H9 (cell line): Measurements from ENCODE around the gene DPP10. TPM values are rescaled to one million over a fixed set of nuclear protein-coding genes. Genes with fewer than 3 reads are reported as not detected.

Experiments
- DNase-seq: peaks from one replicate; pipeline ENCODE4 v3.0.0-alpha.2; 2017
- H2AFZ ChIP-seq: one replicate; pipeline ENCODE4 v1.6.1; 2013; ENCODE audit warnings: mild to moderate bottlenecking, low read length, control low read depth, moderate library complexity
- H2AK5ac ChIP-seq: 2 replicates; pipeline ENCODE4 v1.6.1; 2013; ENCODE audit warnings: low read length, control low read depth, mixed read lengths; ENCODE audit not compliant: insufficient read length
- H2BK120ac ChIP-seq: one replicate; pipeline ENCODE4 v1.6.1; 2013; ENCODE audit warnings: low read depth, mild to moderate bottlenecking, low read length, control low read depth, inconsistent platforms; ENCODE audit not compliant: poor library complexity, severe bottlenecking
- H2BK12ac ChIP-seq: 2 replicates; pipeline ENCODE4 v1.6.1; 2013; ENCODE audit warnings: low read length, control low read depth, mixed read lengths, low read depth; ENCODE audit not compliant: insufficient read length
- H2BK15ac ChIP-seq: 2 replicates; pipeline ENCODE4 v1.6.1; 2013; ENCODE audit warnings: low read depth, low read length, control low read depth
- H2BK20ac ChIP-seq: one replicate; pipeline ENCODE4 v1.6.1; 2013; ENCODE audit warnings: low read depth, mild to moderate bottlenecking, low read length, control low read depth, inconsistent platforms; ENCODE audit not compliant: poor library complexity, severe bottlenecking
- H2BK5ac ChIP-seq: 2 replicates; pipeline ENCODE4 v1.6.1; 2013; ENCODE audit warnings: low read length, control low read depth, mixed read lengths; ENCODE audit not compliant: insufficient read length
- H3K14ac ChIP-seq: 2 replicates; pipeline ENCODE4 v1.6.1; 2013; ENCODE audit warnings: low read length, control low read depth; ENCODE audit not compliant: insufficient read depth
- H3K18ac ChIP-seq: 2 replicates; pipeline ENCODE4 v1.6.1; 2013; ENCODE audit warnings: low read depth, mild to moderate bottlenecking, mixed read lengths, low read length, control low read depth; ENCODE audit not compliant: insufficient read length
- H3K23ac ChIP-seq: 2 replicates; pipeline ENCODE4 v1.6.1; 2013; ENCODE audit warnings: low read length, control low read depth, mixed read lengths, low read depth; ENCODE audit not compliant: insufficient read length
- H3K23me2 ChIP-seq: 2 replicates; pipeline ENCODE4 v1.6.1; 2013; ENCODE audit warnings: low read depth, mild to moderate bottlenecking, mixed read lengths, low read length, control low read depth; ENCODE audit not compliant: insufficient read length, poor library complexity, severe bottlenecking
- H3K27ac ChIP-seq: 2 replicates; pipeline ENCODE4 v1.5.1; 2013; ENCODE audit warnings: low read length, control low read depth, mixed read lengths, low read depth; ENCODE audit not compliant: insufficient read length
- H3K27me3 ChIP-seq: 2 replicates; pipeline ENCODE4 v1.6.1; 2013; ENCODE audit warnings: low read length, control low read depth, inconsistent platforms; ENCODE audit not compliant: insufficient read depth
- H3K4ac ChIP-seq: 2 replicates; pipeline ENCODE4 v1.6.1; 2013; ENCODE audit warnings: low read depth, mild to moderate bottlenecking, control low read depth, inconsistent platforms, low read length, moderate library complexity
- H3K4me1 ChIP-seq: 2 replicates; pipeline ENCODE4 v1.6.1; 2013; ENCODE audit warnings: low read length, control low read depth, inconsistent platforms; ENCODE audit not compliant: insufficient read depth
- H3K4me2 ChIP-seq: 2 replicates; pipeline ENCODE4 v1.6.1; 2013; ENCODE audit warnings: low read length, control low read depth, mixed read lengths; ENCODE audit not compliant: insufficient read length, insufficient read depth
- H3K56ac ChIP-seq: 2 replicates; pipeline ENCODE4 v1.6.1; 2013; ENCODE audit warnings: low read depth, mild to moderate bottlenecking, mixed read lengths, low read length, control low read depth; ENCODE audit not compliant: insufficient read length
- H3K79me1 ChIP-seq: 2 replicates; pipeline ENCODE4 v1.6.1; 2013; ENCODE audit warnings: low read depth, mild to moderate bottlenecking, moderate library complexity, low read length, control low read depth, inconsistent platforms; ENCODE audit not compliant: insufficient read depth, poor library complexity, severe bottlenecking
- H3K79me2 ChIP-seq: 2 replicates; pipeline ENCODE4 v1.6.1; 2013; ENCODE audit warnings: low read length, control low read depth, inconsistent platforms; ENCODE audit not compliant: insufficient read depth
- H3K9ac ChIP-seq: 2 replicates; pipeline ENCODE4 v1.6.1; 2013; ENCODE audit warnings: low read length, control low read depth, mixed read lengths; ENCODE audit not compliant: insufficient read length; ENCODE audit errors: extremely low read depth
- H3K9me3 ChIP-seq: one replicate; pipeline ENCODE4 v1.6.1; 2013; ENCODE audit warnings: low read depth, low read length, inconsistent platforms; ENCODE audit not compliant: control insufficient read depth
- H3T11ph ChIP-seq: one replicate; pipeline ENCODE4 v1.6.1; 2013; ENCODE audit warnings: mild to moderate bottlenecking, low read length, control low read depth, inconsistent platforms
- H4K20me1 ChIP-seq: one replicate; pipeline ENCODE4 v1.6.1; 2013; ENCODE audit not compliant: control insufficient read depth, insufficient read length, insufficient read depth
- H4K5ac ChIP-seq: 2 replicates; pipeline ENCODE4 v1.6.1; 2013; ENCODE audit warnings: low read depth, mild to moderate bottlenecking, mixed read lengths, low read length, control low read depth; ENCODE audit not compliant: insufficient read length
- H4K8ac ChIP-seq: replicated peaks from 2 replicates; pipeline ENCODE4 v1.6.1; 2013; ENCODE audit warnings: low read length, control low read depth, mixed read lengths, low read depth; ENCODE audit not compliant: insufficient read length
- H4K91ac ChIP-seq: 2 replicates; pipeline ENCODE4 v1.6.1; 2013; ENCODE audit warnings: low read depth, mild to moderate bottlenecking, moderate library complexity, mixed read lengths, low read length, control low read depth; ENCODE audit not compliant: insufficient read length
- H3K27ac Mint-ChIP-seq, 3 experiments: 2 replicates in 2 of 3; 3 replicates in 1 of 3; pipeline ENCODE4 v1.8.0; 2020 to 2021; ENCODE audit warnings: mixed read lengths in 3 of 3, mild to moderate bottlenecking in 1 of 3, moderate library complexity in 1 of 3
- H3K27me3 Mint-ChIP-seq: 2 replicates; pipeline ENCODE4 v1.8.0; 2021; ENCODE audit warnings: low read depth, mild to moderate bottlenecking, moderate library complexity, mixed read lengths
- H3K36me3 Mint-ChIP-seq, 3 experiments: 2 replicates in 2 of 3; 3 replicates in 1 of 3; pipeline ENCODE4 v1.8.0; 2020 to 2021; ENCODE audit warnings: low read depth in 3 of 3, mixed read lengths in 3 of 3; ENCODE audit not compliant: insufficient read depth in 1 of 3
- H3K4me1 Mint-ChIP-seq, 2 experiments: 2 replicates each; pipeline ENCODE4 v1.8.0; 2020; ENCODE audit warnings: mixed read lengths in 2 of 2
- H3K4me3 Mint-ChIP-seq, 2 experiments: 2 replicates in 1 of 2; 3 replicates in 1 of 2; pipeline ENCODE4 v1.8.0; 2020 to 2021; ENCODE audit warnings: mild to moderate bottlenecking in 2 of 2, mixed read lengths in 2 of 2, moderate library complexity in 1 of 2
- H3K9me3 Mint-ChIP-seq, 2 experiments: 2 replicates in 1 of 2; 3 replicates in 1 of 2; pipeline ENCODE4 v1.8.0; 2020; ENCODE audit warnings: mild to moderate bottlenecking in 2 of 2, mixed read lengths in 2 of 2, moderate library complexity in 1 of 2
- total RNA-seq: library from RNA; stranded (reverse); gene quantifications from 2 replicates; pipeline ENCODE4 v1.2.1, GENCODE V29; 2021
- TF ChIP-seq, protein P1 (sequence below): fragments of 200-600 bp; sonication (generic); conservative IDR thresholded peaks from 3 replicates; pipeline ENCODE4 v1.8.0; 2021; ENCODE audit warnings: antibody characterized with exemption, mild to moderate bottlenecking

Gene DPP10
- total RNA-seq, 1 experiment from 2014 or later = 11.3 TPM

DNA sequence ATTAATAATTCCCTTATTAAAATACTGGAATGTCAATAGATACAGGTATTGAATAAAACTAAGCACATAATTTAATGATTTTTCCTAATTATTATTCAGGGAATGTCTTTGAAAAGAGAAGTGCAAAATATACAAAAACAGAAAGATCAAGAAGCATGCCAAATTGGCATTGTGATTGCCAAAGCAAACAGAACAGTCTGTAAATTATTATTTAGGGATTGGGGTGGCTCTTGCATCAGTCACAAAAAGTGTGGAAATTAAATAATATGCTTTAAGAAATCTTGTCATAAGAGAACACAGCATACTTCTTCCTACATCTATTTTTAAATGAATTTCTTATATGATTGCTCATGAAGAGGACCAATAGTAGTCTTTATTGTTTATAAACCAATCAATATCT is 1211.9 kb downstream of the DPP10 start:
- no peak overlapping the region for H4K91ac ChIP-seq
- H3K4me1 ChIP-seq = no peaks in the 10 kb centered on the region; the same call in 1 of the 2 replicates
- H3K79me2 ChIP-seq = no peaks in the 10 kb centered on the region
- Mint-ChIP-seq H3K27me3 (no peaks in the 10 kb centered on the region), H3K4me3 (no peak overlapping the region), H3K9me3 (no peaks in the 10 kb centered on the region), H3K36me3 (no peaks in the 10 kb centered on the region), H3K4me1 (peaks cover 4 to 16% of the 10 kb centered on the region in 2 experiments), H3K27ac (no peak overlapping the region)
- H3K14ac ChIP-seq = no peak overlapping the region
- no peaks in the 10 kb centered on the region for H3K27me3 ChIP-seq
- H3K9ac ChIP-seq = no peak overlapping the region
- no peak overlapping the region for H4K5ac ChIP-seq
- no peak overlapping the region for H3K23ac ChIP-seq
- H2AK5ac ChIP-seq = no peak overlapping the region
- H4K8ac ChIP-seq = no peak overlapping the region
- no peak overlapping the region for H2BK120ac ChIP-seq
- H2BK15ac ChIP-seq = no peak overlapping the region
- DNase-seq = no peak
- H3T11ph ChIP-seq = no peak overlapping the region
- no peaks in the 10 kb centered on the region for H3K23me2 ChIP-seq
- H3K56ac ChIP-seq = no peak overlapping the region
- no peaks in the 10 kb centered on the region for H3K79me1 ChIP-seq
- no peak overlapping the region for H2BK12ac ChIP-seq
- H3K18ac ChIP-seq = no peak overlapping the region
- no peaks in the 10 kb centered on the region for H4K20me1 ChIP-seq
- no peaks in the 10 kb centered on the region for H3K9me3 ChIP-seq
- no peak overlapping the region for H2BK5ac ChIP-seq
- no peak overlapping the region for H3K4ac ChIP-seq
- H2BK20ac ChIP-seq = no peak overlapping the region
- no peak overlapping the region for H3K4me2 ChIP-seq
- no peak overlapping the region for H2AFZ ChIP-seq
- TF ChIP-seq, protein P1, sequence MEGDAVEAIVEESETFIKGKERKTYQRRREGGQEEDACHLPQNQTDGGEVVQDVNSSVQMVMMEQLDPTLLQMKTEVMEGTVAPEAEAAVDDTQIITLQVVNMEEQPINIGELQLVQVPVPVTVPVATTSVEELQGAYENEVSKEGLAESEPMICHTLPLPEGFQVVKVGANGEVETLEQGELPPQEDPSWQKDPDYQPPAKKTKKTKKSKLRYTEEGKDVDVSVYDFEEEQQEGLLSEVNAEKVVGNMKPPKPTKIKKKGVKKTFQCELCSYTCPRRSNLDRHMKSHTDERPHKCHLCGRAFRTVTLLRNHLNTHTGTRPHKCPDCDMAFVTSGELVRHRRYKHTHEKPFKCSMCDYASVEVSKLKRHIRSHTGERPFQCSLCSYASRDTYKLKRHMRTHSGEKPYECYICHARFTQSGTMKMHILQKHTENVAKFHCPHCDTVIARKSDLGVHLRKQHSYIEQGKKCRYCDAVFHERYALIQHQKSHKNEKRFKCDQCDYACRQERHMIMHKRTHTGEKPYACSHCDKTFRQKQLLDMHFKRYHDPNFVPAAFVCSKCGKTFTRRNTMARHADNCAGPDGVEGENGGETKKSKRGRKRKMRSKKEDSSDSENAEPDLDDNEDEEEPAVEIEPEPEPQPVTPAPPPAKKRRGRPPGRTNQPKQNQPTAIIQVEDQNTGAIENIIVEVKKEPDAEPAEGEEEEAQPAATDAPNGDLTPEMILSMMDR = no peak
- H3K27ac ChIP-seq = no peak overlapping the region
